ENCODE measurements around the gene FSCN2.

DNA sequence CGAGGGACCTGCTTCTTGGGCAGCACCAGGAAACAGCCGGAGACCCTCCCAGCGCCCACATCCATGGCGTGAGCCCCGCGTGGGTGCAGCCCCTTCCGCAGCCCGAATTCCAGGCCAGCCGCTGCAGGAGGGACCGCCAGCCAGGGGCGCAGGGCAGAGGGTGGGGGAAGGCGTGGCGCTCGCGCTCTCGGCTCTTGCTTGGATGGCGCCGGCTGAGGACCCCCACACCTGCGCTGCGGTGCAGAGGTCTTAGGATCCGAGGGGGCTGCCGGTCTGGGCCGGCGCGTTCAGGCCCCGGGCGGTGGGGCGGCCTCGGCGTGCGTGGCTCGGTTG is 44.3 kb upstream of the FSCN2 start:
- TF ChIP-seq, protein P1, sequence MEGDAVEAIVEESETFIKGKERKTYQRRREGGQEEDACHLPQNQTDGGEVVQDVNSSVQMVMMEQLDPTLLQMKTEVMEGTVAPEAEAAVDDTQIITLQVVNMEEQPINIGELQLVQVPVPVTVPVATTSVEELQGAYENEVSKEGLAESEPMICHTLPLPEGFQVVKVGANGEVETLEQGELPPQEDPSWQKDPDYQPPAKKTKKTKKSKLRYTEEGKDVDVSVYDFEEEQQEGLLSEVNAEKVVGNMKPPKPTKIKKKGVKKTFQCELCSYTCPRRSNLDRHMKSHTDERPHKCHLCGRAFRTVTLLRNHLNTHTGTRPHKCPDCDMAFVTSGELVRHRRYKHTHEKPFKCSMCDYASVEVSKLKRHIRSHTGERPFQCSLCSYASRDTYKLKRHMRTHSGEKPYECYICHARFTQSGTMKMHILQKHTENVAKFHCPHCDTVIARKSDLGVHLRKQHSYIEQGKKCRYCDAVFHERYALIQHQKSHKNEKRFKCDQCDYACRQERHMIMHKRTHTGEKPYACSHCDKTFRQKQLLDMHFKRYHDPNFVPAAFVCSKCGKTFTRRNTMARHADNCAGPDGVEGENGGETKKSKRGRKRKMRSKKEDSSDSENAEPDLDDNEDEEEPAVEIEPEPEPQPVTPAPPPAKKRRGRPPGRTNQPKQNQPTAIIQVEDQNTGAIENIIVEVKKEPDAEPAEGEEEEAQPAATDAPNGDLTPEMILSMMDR (conservative IDR thresholded peaks at IDR 0.05): no peak
- TF ChIP-seq EZH2 (IDR thresholded peaks at IDR 0.05; ENCODE audit: low read depth): no peak
